GM12878 (cell line): ENCODE data around the gene OR51T1.

Experiments
- BHLHE40 ChIP-seq, 2 experiments: fragments of 450-650 bp in 1 of 2; IDR thresholded peaks; 2 replicates each; pipeline ENCODE4 v1.6.1; 2011 to 2017; ENCODE audit warnings: low read depth in 2 of 2, borderline replicate concordance in 1 of 2, improper control_type of control experiment in 1 of 2, low read length in 1 of 2, mild to moderate bottlenecking in 1 of 2
- POLR2A ChIP-seq: IDR thresholded peaks from 2 replicates; pipeline ENCODE4 v1.6.1; 2011; ENCODE audit warnings: low read depth, mild to moderate bottlenecking, low read length
- TF ChIP-seq, protein P1 (sequence below), 3 experiments: IDR thresholded peaks in 2 of 3; conservative IDR thresholded peaks in 1 of 3; 2 replicates each; pipeline ENCODE4 v1.5.1; 2011; ENCODE audit warnings: low read depth in 3 of 3, low read length in 3 of 3, mild to moderate bottlenecking in 3 of 3, control low read depth in 2 of 3, moderate library complexity in 2 of 3, inconsistent platforms in 1 of 3, mixed read lengths in 1 of 3; ENCODE audit not compliant: control insufficient read depth in 2 of 3, insufficient read depth in 1 of 3; ENCODE audit errors: extremely low read depth in 1 of 3
- TF ChIP-seq, protein P2 (sequence below): fragments of 450-650 bp; IDR thresholded peaks from 2 replicates; pipeline ENCODE4 v1.6.1; 2016; ENCODE audit warnings: mild to moderate bottlenecking, moderate library complexity, borderline replicate concordance

DNA sequence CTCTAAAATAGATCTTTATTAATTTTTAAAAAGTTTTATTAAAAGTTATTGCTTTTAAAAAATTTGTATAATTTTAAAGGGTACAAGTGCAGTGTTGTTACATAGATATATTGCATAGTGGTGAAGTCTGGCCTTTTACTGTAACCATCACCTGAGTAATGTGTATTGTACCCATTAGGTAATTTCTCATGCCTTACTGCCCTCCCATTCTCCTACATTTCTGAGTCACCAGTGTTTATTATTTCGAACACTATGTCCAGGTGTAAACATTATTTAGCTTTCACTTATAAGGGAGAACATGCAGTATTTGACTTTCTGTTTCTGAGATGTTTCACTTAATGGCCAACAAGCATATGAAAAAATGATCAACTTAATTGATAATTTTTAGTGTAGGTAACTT, 40.1 kb downstream of the OR51T1 start:
- no peak for TF ChIP-seq BHLHE40 (IDR thresholded peaks at IDR 0.05; ENCODE audit: borderline replicate concordance in 1 of 2, low read depth in 2 of 2, low read length in 1 of 2)
- TF ChIP-seq, protein P1, sequence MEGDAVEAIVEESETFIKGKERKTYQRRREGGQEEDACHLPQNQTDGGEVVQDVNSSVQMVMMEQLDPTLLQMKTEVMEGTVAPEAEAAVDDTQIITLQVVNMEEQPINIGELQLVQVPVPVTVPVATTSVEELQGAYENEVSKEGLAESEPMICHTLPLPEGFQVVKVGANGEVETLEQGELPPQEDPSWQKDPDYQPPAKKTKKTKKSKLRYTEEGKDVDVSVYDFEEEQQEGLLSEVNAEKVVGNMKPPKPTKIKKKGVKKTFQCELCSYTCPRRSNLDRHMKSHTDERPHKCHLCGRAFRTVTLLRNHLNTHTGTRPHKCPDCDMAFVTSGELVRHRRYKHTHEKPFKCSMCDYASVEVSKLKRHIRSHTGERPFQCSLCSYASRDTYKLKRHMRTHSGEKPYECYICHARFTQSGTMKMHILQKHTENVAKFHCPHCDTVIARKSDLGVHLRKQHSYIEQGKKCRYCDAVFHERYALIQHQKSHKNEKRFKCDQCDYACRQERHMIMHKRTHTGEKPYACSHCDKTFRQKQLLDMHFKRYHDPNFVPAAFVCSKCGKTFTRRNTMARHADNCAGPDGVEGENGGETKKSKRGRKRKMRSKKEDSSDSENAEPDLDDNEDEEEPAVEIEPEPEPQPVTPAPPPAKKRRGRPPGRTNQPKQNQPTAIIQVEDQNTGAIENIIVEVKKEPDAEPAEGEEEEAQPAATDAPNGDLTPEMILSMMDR (IDR thresholded peaks at IDR 0.05 in 2 of 3, conservative IDR thresholded peaks at IDR 0.05 in 1 of 3; ENCODE audit: control insufficient read depth in 2 of 3, extremely low read depth in 1 of 3, insufficient read depth in 1 of 3, low read depth in 3 of 3, low read length in 3 of 3), result no peak
- TF ChIP-seq, protein P2, sequence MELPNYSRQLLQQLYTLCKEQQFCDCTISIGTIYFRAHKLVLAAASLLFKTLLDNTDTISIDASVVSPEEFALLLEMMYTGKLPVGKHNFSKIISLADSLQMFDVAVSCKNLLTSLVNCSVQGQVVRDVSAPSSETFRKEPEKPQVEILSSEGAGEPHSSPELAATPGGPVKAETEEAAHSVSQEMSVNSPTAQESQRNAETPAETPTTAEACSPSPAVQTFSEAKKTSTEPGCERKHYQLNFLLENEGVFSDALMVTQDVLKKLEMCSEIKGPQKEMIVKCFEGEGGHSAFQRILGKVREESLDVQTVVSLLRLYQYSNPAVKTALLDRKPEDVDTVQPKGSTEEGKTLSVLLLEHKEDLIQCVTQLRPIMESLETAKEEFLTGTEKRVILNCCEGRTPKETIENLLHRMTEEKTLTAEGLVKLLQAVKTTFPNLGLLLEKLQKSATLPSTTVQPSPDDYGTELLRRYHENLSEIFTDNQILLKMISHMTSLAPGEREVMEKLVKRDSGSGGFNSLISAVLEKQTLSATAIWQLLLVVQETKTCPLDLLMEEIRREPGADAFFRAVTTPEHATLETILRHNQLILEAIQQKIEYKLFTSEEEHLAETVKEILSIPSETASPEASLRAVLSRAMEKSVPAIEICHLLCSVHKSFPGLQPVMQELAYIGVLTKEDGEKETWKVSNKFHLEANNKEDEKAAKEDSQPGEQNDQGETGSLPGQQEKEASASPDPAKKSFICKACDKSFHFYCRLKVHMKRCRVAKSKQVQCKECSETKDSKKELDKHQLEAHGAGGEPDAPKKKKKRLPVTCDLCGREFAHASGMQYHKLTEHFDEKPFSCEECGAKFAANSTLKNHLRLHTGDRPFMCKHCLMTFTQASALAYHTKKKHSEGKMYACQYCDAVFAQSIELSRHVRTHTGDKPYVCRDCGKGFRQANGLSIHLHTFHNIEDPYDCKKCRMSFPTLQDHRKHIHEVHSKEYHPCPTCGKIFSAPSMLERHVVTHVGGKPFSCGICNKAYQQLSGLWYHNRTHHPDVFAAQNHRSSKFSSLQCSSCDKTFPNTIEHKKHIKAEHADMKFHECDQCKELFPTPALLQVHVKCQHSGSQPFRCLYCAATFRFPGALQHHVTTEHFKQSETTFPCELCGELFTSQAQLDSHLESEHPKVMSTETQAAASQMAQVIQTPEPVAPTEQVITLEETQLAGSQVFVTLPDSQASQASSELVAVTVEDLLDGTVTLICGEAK, result no peak
- no peak for TF ChIP-seq POLR2A
